ENCODE measurements around the gene DUOXA1.
"Not testable (repeated sequence)": the region's sequence is repeated elsewhere in the genome, so short reads cannot be mapped to it uniquely, and the experiment has no call there.

- TF ChIP-seq CTCF, EZH2, EZH2phosphoT487 (IDR thresholded peaks at IDR 0.05): not testable (repeated sequence)
These were observed 50.5 kb downstream of the DUOXA1 start for GRCh38 chr15:45079201-45079600.
